SK-N-SH (cell line): Measurements from ENCODE around the gene DVL2.

ENCODE experiments used
- GABPA ChIP-seq: IDR thresholded peaks from 2 replicates; pipeline ENCODE4 v1.4.0; 2012; ENCODE audit warnings: low read depth, mild to moderate bottlenecking
- GATA2 ChIP-seq: sonication (generic); formaldehyde crosslinking; IDR thresholded peaks from 2 replicates; pipeline ENCODE4 v1.5.0; 2020; ENCODE audit warnings: mild to moderate bottlenecking, missing genetic modification reagents
- POLR2AphosphoS5 ChIP-seq: IDR thresholded peaks from 2 replicates; pipeline ENCODE4 v1.6.1; 2012; ENCODE audit warnings: low read depth, low read length
- RAD21 ChIP-seq: IDR thresholded peaks from 2 replicates; pipeline ENCODE4 v1.6.1; 2012; ENCODE audit warnings: mild to moderate bottlenecking, low read length
- RCOR1 ChIP-seq: fragments of 150-350 bp; IDR thresholded peaks from 2 replicates; pipeline ENCODE4 v1.6.1; 2017; ENCODE audit warnings: antibody characterized with exemption, low read length
- SIN3A ChIP-seq: IDR thresholded peaks from 2 replicates; pipeline ENCODE4 v1.6.1; 2012; ENCODE audit warnings: low read depth, mild to moderate bottlenecking, low read length, moderate library complexity, borderline replicate concordance
- SMC3 ChIP-seq: IDR thresholded peaks from 2 replicates; pipeline ENCODE4 v1.6.1; 2012; ENCODE audit warnings: low read depth, low read length, improper control_type of control experiment
- YY1 ChIP-seq: IDR thresholded peaks from 2 replicates; pipeline ENCODE4 v1.4.0; 2012; ENCODE audit warnings: low read depth, mild to moderate bottlenecking
- TF ChIP-seq, protein P1 (sequence below): fragments of 200-600 bp; sonication (generic); IDR thresholded peaks from 2 replicates; pipeline ENCODE4 v1.6.1; 2017; ENCODE audit warnings: antibody characterized with exemption, mild to moderate bottlenecking, moderate library complexity

DNA sequence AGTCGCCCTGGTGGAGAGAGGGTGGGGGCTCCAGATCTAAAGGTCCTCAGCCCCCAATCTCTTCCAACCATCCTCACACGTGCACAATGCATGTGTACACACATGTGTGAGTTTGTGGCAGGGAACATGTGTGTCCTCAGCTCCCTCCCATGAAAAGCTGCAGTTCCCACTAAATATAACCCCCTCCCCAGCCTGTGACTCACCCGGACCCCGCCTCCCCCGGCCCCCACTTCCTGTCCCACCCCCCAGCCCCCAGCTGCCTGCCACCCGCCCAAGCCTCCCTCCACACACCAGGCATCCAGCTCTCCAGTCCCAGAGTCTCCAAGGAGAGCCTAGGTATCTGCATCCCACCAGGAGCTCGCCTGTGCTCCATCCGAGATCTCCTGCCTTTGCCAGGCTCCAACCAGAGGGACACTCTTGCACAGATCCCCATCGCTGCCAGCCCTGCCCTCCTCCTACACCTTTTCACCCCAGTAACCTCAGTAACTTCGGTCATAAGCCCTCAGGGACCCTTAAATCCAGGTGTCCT, 18.6 kb downstream of the DVL2 start:
- TF ChIP-seq, protein P1, sequence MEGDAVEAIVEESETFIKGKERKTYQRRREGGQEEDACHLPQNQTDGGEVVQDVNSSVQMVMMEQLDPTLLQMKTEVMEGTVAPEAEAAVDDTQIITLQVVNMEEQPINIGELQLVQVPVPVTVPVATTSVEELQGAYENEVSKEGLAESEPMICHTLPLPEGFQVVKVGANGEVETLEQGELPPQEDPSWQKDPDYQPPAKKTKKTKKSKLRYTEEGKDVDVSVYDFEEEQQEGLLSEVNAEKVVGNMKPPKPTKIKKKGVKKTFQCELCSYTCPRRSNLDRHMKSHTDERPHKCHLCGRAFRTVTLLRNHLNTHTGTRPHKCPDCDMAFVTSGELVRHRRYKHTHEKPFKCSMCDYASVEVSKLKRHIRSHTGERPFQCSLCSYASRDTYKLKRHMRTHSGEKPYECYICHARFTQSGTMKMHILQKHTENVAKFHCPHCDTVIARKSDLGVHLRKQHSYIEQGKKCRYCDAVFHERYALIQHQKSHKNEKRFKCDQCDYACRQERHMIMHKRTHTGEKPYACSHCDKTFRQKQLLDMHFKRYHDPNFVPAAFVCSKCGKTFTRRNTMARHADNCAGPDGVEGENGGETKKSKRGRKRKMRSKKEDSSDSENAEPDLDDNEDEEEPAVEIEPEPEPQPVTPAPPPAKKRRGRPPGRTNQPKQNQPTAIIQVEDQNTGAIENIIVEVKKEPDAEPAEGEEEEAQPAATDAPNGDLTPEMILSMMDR: no peak
- TF ChIP-seq SMC3: no peak
- 0 out of 2 replicates have a peak, but pooled peaks have one; percentile 27 for TF ChIP-seq POLR2AphosphoS5
- TF ChIP-seq RCOR1: no peak
- no peak for TF ChIP-seq RAD21
- TF ChIP-seq GABPA: no peak
- no peak for TF ChIP-seq GATA2 (CRISPR knock-in tag)
- TF ChIP-seq YY1: no peak
- no peak for TF ChIP-seq SIN3A
